NCI-H128 (cell line): ENCODE measurements around the gene GYPB.
"Not testable (repeated sequence)": the region's sequence is repeated elsewhere in the genome, so short reads cannot be mapped to it uniquely, and the experiment has no call there.

ENCODE experiments used
- DNase-seq: peaks from one replicate; lab custom pipeline; 2025; ENCODE audit not compliant: unreplicated experiment; lab: John Stamatoyannopoulos, UW

GYPB gene

DNA sequence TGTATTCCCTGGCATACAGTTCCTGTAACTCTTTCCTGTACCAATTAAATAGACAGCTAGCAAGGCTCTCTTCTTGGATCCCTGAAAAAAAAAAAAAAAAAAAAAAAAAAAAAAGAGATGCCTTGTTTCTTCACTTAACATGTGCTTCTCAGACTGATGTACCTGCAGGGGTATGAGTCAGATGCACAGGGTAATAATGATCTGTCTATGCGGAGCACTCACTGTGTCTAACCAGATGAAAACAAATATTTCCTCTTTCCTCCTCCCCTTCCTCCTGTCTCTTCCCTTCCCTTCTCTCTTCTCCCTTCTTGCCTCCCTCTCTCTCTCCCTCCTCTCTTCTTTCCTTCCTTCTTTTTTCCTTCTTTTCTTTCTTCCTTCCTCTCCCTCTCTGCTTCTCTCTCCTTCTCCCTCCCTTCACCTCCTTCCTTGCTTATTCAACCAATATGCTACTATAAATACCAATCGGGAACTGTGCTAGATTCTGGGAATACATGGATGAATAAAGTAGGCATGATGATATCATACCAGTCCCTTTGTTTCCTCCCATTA lies 3.0 kb downstream of the GYPB start:
- not testable (repeated sequence) for DNase-seq

GRCh38 chr4:144014808-144015207 lies 4.4 kb downstream of the GYPB start:
- no peak for DNase-seq

DNA sequence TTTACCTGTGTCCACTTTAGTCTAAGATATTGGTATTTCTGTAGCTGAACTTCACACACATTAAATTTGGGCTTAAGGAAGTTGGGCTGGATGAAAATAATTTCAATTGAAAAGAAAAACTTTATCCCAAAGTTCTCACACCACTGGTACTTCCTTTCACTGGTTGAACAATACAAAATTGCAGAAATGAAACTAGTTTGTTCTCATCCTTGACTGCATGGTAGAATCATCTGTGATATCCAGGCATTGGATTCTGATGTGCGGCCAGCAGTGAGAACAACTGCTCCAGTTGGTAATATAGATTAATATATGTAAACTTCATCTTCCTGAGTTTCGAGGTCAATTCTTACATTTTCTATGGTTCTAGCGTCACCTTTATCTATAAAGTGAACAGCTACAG lies 10.6 kb downstream of the GYPB start:
- not testable (repeated sequence) for DNase-seq

DNA sequence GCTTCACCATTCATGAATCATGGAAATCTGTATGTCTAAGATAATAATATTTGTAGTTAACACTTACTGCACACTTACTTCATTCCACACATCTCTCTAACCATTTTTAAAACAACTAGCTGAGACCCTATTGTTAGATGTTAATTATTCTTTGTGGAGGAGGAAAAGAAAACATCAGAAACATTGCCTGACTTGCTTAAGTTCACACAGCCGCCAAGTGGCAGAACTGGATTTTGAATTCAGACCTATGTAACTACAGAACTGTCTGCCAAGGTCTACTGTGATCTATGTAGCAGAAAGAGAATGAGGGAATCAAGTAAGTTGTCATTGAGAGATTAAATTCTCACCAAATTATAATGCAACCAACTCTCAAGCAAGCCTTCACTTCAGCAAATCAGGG lies 11.2 kb downstream of the GYPB start:
- not testable (repeated sequence) for DNase-seq

GRCh38 chr4:144006200-144006803 lies 12.9 kb downstream of the GYPB start:
- not testable (repeated sequence) for DNase-seq

GRCh38 chr4:144005558-144005953 lies 13.6 kb downstream of the GYPB start:
- not testable (repeated sequence) for DNase-seq

GRCh38 chr4:144004868-144005557 lies 14.2 kb downstream of the GYPB start:
- not testable (repeated sequence) for DNase-seq

GRCh38 chr4:144003890-144004265 lies 15.3 kb downstream of the GYPB start:
- DNase-seq: not testable (repeated sequence)

DNA sequence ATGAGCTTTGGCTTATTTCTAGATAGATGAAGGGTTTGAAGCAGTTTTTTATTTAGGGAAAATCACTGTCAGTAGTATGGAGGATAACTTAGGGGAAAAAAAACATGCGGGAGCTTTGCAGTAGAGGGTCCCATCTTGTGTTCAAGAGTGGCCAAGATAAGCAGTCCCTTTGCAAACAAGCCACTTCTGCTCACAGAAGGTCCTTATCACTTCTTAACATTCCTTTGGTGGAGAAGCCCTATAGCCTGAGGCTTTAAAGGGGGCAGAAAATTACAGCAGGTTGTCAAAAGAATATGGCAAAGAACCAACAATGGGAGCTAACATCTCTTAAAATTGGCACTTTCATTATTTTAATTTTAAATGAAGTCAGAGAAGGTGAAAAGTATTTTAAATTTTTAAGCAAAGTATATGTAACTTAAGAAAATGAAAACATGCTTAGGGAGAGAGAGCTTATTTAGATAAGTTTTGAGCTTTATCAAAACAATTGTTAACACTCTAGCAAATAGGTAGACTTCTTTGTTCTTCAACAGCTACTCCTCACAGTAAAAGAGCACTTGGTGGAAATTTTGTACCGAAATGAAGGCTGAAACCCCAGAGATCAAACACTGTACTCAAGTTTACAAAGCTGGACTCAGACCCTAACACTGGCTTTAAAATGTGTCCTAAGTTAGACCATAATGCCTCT lies 15.8 kb downstream of the GYPB start:
- not testable (repeated sequence) for DNase-seq

DNA sequence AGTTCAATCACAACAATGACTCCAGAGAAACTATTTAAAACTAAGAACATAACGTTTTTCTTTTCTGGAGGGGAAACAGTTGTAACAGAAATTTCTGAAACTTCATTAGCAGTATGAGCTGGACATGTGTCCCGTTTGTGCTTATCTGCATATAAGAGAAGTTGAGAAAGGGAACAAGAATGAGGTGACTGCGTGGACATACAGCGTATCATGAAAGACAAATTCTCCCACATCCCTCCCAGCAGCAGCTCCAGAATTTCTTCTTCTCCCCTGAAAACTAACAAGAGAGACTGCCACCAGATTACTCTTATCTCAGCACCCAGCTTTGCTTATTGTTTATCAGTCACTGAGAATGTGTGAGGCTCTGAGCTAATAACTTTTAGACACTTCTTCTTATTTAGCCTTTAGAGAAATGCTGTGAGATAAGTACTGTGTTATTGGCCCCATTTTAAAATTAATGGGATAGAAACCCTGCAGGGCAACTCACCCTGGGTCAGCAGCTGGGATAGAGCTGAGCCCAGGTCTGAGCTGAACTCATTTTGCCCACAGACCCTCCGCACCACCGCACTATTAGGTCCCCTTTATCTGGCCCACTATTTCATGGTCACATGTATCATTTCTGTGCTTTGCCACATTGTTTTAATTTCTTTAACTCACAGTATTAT lies 18.7 kb downstream of the GYPB start:
- DNase-seq: not testable (repeated sequence)

DNA sequence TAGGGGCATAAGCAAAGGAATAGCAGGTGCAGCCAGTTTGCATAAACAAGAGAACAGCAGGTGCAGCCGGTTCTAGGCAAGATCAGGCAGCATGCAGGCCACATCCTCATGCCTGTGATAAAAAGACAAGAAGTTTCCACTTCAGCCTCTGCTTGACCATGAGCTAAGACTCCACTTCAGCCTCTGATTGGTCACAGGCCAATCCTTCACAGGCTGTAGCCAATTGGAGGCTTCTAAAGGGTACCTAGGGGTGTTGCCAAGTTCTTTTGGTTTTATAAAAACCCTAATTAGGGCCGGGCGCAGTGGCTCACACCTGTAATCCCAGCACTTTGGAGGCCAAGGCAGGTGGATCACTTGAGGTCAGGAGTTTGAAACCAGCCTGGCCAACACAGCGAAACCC lies 23.0 kb downstream of the GYPB start:
- DNase-seq: not testable (repeated sequence)

- DNase-seq: not testable (repeated sequence)
Measured at GRCh38 chr4:143991761-143992160, 27.4 kb downstream of the GYPB start.

GRCh38 chr4:143990717-143991116 lies 28.5 kb downstream of the GYPB start:
- DNase-seq: not testable (repeated sequence)

GRCh38 chr4:143986180-143986579 lies 33.0 kb downstream of the GYPB start:
- DNase-seq: no peak

DNA sequence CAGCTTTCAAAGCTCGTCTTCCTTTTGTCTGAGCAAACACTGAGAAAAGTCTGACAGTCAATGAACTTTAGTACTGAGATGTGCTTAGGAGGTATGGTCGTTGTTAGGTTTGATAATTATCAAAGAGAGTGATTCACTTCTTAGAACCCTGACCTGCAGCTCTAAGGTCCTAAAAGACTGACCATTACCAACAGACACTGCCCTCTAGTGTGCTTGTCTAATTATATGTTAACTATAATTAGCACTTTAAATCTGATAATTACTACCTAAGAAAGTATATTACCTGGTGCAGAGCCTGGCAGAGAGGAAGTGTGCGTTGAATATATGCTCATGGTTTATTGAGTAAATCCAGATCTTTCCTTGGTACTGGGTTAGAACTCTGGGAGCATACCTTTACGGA lies 38.4 kb downstream of the GYPB start:
- not testable (repeated sequence) for DNase-seq

- DNase-seq: not testable (repeated sequence)
Measured at GRCh38 chr4:143975527-143975926, 43.7 kb downstream of the GYPB start.

GRCh38 chr4:143974021-143974420 lies 45.2 kb downstream of the GYPB start:
- not testable (repeated sequence) for DNase-seq

DNA sequence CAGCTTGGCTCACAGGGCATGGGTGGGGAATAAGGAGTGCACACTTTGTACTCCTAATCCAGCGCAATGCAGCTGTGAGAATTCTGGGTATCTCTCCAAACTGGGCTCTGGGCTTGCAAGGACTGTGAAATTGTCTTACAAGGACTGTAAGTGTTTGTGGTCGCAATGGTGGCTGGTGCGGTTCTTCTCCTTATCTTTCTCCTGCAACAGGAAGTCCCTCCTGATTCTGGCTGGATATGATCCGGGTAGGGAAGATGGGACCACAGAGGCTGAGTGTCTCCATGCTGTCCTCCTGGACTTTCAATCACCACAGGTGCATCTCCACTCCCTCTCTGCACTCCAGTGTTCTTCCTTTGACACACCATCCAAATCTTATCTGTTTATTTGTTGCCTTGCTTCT lies 58.1 kb downstream of the GYPB start:
- no peak for DNase-seq

DNA sequence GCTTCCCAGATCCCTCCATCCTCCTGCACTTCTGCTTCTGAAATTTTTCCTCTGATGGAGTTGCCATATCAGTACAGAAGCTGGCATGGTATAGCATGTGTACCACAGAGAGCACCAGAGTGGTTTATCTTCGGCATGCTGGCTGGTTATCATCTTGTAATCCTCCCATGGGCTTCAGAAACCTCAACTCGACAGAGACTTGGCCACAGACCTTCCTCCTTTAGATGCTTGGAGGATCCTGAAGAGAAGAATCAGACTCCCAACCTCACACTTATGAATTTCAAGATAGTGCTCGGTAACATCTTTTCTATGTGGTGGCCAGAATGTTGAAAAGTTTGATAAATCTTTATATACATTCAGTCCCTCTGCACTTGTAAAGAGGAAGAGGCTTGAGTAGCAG lies 63.9 kb downstream of the GYPB start:
- DNase-seq: not testable (repeated sequence)

DNA sequence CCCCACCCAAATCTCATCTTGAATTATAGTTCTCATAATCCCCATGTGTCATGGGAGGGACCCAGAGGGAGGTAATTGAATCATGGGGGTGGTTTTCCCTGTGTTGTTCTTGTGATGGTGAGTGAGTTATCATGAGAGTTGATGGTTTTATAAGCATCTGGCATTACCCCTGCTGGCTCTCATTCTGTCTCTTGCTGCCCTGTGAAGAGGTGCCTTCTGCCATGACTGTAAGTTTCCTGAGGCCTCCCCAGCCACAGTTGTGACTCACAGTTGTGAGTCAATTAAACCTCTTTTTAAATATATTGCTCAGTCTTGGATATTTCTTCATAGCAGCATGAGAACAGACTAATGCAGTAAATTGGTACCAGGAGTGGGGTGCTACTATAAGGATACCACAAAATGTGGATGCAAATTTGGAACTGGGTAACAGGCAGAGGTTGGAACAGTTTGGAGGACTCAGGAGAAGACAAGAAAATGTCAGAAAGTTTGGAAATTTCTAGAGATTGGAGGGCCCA lies 67.7 kb downstream of the GYPB start:
- DNase-seq: not testable (repeated sequence)

GRCh38 chr4:143950967-143951366 lies 68.2 kb downstream of the GYPB start:
- not testable (repeated sequence) for DNase-seq
